DOHH2 (cell line): ENCODE measurements around the gene PKHD1.

Experiments used
- EZH2phosphoT487 ChIP-seq: fragments of 200-600 bp; sonication (generic); IDR thresholded peaks from 2 replicates; pipeline ENCODE4 v1.6.1; 2017; ENCODE audit warnings: borderline replicate concordance, mild to moderate bottlenecking, antibody characterized with exemption, low read length, moderate library complexity, mixed read lengths
- TF ChIP-seq, protein P1 (sequence below): fragments of 200-600 bp; sonication (generic); IDR thresholded peaks from one replicate; pipeline ENCODE4 v1.5.1; 2014; ENCODE audit warnings: antibody characterized with exemption, mild to moderate bottlenecking, low read depth, low read length; ENCODE audit not compliant: poor library complexity, severe bottlenecking

DNA sequence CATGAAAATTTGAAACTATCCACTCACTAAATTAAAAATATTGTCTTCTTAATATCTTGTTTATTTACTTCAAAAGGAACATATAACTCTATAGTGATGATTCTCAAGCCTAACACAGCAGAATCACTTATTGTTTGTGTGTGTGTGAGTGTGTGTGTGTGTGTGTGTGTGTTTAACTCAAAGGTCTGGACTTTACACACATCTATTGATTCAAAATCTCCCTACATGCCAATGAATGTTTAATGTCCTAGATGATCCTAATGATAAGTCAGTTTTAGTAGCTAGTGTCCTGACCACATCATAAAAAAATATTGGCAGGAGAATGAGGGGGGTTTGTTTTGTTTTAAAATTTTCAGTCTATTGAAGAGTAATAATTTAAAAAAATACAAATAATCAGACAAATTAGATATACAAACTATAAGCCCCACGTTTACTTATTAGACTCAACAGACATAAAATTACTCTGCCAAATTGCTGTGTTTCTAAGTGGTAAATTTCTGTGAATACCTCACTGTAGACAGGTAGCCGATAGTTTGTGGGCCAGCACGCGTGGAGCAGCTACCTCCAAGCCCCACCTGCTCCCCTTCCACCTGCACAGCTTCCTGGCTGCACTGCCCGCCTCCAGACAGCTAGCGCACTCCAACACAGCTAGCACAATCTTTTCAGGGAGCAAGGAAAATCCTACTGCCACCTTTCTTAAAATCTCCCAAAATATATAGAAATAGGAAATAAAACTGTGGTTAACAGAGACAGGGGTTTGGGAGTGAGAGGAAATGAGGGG, 349.6 kb downstream of the PKHD1 start:
- TF ChIP-seq, protein P1, sequence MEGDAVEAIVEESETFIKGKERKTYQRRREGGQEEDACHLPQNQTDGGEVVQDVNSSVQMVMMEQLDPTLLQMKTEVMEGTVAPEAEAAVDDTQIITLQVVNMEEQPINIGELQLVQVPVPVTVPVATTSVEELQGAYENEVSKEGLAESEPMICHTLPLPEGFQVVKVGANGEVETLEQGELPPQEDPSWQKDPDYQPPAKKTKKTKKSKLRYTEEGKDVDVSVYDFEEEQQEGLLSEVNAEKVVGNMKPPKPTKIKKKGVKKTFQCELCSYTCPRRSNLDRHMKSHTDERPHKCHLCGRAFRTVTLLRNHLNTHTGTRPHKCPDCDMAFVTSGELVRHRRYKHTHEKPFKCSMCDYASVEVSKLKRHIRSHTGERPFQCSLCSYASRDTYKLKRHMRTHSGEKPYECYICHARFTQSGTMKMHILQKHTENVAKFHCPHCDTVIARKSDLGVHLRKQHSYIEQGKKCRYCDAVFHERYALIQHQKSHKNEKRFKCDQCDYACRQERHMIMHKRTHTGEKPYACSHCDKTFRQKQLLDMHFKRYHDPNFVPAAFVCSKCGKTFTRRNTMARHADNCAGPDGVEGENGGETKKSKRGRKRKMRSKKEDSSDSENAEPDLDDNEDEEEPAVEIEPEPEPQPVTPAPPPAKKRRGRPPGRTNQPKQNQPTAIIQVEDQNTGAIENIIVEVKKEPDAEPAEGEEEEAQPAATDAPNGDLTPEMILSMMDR: no peak
- TF ChIP-seq EZH2phosphoT487: no peak
